ENCODE data around the gene REM2.

The REM2 gene

GRCh38 chr14:22882064-22882463, 958 bp upstream of the REM2 start:
- no peak for DNase-seq (ENCODE audit: low spot score)
- TF ChIP-seq, protein P1, sequence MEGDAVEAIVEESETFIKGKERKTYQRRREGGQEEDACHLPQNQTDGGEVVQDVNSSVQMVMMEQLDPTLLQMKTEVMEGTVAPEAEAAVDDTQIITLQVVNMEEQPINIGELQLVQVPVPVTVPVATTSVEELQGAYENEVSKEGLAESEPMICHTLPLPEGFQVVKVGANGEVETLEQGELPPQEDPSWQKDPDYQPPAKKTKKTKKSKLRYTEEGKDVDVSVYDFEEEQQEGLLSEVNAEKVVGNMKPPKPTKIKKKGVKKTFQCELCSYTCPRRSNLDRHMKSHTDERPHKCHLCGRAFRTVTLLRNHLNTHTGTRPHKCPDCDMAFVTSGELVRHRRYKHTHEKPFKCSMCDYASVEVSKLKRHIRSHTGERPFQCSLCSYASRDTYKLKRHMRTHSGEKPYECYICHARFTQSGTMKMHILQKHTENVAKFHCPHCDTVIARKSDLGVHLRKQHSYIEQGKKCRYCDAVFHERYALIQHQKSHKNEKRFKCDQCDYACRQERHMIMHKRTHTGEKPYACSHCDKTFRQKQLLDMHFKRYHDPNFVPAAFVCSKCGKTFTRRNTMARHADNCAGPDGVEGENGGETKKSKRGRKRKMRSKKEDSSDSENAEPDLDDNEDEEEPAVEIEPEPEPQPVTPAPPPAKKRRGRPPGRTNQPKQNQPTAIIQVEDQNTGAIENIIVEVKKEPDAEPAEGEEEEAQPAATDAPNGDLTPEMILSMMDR (IDR thresholded peaks at IDR 0.05; ENCODE audit: extremely low read depth, missing control alignments) = no peak

DNA sequence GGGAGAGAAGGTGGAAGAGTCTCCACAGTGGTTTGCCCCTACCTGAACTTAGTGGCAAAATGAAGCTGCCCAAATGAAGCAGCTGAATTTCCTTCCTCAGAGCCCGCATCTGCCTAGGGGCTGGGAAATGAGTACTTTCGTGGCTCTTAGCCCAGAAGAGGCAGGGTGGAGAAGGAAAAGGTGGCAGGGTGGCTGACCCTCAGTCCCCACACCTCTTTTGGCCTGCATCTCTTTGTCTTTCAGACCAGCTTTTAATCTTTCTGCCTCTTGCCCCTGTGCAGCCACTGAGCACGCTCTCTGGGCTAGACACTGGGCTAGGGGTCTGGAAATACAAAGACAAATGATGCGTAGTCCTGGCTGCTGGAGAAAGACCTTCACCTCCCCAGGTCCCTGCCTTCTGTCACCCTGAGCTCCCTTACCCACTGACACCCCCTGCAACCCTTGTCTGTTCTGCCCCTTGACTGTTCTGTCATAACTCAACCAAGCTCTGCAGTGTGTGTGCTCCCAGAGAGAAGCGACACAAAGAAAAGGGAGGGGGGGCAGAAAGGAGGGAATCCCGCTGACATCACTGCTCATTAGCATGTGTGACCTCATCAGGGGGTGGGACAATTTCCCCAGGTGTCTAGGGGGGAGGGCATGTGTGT, 371 bp upstream of the REM2 start:
- peak; percentile 56 for DNase-seq (ENCODE audit: low spot score)
- TF ChIP-seq, protein P1 (IDR thresholded peaks at IDR 0.05; ENCODE audit: extremely low read depth, missing control alignments) = no peak

GRCh38 chr14:22884076-22884737, 1.2 kb downstream of the REM2 start:
- TF ChIP-seq, protein P1 (IDR thresholded peaks at IDR 0.05; ENCODE audit: extremely low read depth, missing control alignments) = no peak
- peak; percentile 17 for DNase-seq (ENCODE audit: low spot score)

GRCh38 chr14:22884738-22885523, 1.9 kb downstream of the REM2 start:
- peak; percentile 7 for DNase-seq (ENCODE audit: low spot score)
- TF ChIP-seq, protein P1 (IDR thresholded peaks at IDR 0.05; ENCODE audit: extremely low read depth, missing control alignments) = no peak

DNA sequence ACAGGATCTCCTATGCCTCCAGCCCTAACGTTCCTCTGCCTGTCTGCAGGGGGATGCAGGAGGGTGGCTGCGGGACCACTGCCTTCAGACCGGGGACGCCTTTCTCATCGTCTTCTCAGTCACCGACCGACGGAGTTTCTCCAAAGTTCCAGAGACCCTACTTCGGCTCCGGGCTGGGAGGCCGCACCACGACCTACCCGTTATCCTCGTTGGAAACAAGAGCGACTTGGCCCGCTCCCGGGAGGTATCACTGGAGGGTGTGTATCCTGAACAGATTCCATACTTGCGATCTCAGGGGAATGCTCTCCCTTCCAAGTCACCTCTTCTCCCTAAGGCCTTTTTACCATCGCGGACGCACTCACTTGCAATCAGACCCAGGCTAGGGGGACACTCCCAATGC, 3.0 kb downstream of the REM2 start:
- TF ChIP-seq, protein P1 (IDR thresholded peaks at IDR 0.05; ENCODE audit: extremely low read depth, missing control alignments) = no peak

DNA sequence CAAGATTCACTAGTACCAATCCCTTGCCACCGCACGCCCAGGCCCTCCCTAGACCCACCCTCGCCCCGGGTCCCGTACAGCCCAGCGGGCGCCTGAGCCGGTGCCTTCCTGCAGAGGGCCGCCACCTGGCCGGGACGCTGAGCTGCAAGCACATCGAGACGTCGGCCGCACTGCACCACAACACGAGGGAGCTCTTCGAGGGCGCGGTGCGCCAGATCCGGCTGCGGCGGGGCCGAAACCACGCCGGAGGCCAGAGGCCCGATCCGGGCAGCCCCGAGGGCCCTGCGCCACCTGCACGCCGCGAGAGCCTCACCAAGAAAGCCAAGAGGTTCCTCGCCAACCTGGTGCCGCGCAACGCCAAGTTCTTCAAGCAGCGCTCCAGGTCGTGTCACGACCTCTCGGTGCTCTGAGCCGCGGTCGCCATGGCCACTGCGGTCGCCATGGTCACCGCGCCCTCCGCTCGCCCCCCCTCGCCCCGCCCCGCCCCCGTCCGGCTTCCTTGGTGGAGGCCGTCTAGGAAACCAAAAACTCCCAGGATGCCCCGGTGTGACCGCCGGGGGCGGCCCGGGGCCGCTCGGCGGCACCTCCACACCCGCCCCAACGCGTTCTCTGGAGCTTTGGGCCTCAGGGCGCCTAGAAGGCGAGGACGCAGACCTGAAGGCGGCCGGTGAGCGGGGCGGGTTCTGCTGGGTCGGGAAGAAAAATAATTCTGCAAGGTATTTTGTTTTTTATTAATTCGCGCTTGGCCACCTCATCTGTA, 3.7 kb downstream of the REM2 start:
- peak; percentile 93 for DNase-seq (ENCODE audit: low spot score)

More for the DNA sequence above, 3.0 kb downstream of the REM2 start:
- DNase-seq (ENCODE audit: low spot score) = no peak

More for the DNA sequence above, 3.7 kb downstream of the REM2 start:
- TF ChIP-seq, protein P1 (IDR thresholded peaks at IDR 0.05; ENCODE audit: extremely low read depth, missing control alignments) = no peak
